MM.1S (cell line): ENCODE results near the gene UTF1.

Experiments
- EZH2 ChIP-seq: fragments of 300-600 bp; sonication (generic); optimal IDR thresholded peaks from 2 replicates; pipeline ENCODE3; 2017; ENCODE audit warnings: low read depth, mild to moderate bottlenecking, antibody characterized with exemption, low read length, mixed read lengths
- EZH2phosphoT487 ChIP-seq: fragments of 300-600 bp; sonication (generic); IDR thresholded peaks from 2 replicates; pipeline ENCODE4 v1.6.1; 2018; ENCODE audit warnings: antibody characterized with exemption, low read length
- TF ChIP-seq, protein P1 (sequence below): fragments of 300-600 bp; sonication (generic); IDR thresholded peaks from 2 replicates; pipeline ENCODE4 v1.5.1; 2016; ENCODE audit warnings: antibody characterized with exemption, low read length, mixed read lengths

DNA sequence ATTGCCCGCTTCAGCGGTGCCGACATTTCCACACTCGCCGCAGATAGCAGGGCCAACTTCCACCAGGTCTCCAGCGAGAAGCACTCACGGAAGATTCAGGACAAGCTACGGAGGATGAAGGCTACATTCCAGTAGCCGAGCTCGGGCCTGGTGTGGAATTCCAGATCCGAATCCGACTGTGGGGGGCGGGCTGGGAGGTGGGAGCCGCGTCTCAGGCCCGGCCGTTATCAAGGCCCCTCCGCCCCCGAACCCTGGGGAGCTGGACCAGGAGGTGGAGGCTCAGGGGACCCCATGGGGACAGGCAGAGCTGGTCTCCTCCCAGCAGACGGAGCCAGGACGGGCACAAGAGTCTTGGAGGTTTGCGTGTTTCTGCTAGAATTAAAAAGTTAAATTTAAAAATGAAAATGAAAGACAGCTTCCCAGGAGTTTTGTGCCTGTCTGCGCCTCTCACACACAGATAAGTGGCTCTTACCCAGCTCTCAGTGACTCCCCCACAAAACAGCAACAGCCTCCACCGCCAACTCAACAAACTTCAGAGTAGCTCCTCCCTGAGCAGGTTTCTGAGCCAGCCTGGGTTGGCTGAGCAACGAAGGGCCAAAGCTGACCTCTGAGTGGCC is 5.2 kb upstream of the UTF1 start:
- TF ChIP-seq, protein P1, sequence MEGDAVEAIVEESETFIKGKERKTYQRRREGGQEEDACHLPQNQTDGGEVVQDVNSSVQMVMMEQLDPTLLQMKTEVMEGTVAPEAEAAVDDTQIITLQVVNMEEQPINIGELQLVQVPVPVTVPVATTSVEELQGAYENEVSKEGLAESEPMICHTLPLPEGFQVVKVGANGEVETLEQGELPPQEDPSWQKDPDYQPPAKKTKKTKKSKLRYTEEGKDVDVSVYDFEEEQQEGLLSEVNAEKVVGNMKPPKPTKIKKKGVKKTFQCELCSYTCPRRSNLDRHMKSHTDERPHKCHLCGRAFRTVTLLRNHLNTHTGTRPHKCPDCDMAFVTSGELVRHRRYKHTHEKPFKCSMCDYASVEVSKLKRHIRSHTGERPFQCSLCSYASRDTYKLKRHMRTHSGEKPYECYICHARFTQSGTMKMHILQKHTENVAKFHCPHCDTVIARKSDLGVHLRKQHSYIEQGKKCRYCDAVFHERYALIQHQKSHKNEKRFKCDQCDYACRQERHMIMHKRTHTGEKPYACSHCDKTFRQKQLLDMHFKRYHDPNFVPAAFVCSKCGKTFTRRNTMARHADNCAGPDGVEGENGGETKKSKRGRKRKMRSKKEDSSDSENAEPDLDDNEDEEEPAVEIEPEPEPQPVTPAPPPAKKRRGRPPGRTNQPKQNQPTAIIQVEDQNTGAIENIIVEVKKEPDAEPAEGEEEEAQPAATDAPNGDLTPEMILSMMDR, result no peak
- TF ChIP-seq EZH2 (no peak), EZH2phosphoT487 (no peak)
